GM18511 (cell line): ENCODE results near the gene MCU.
"Not testable (repeated sequence)": the region's sequence is repeated elsewhere in the genome, so short reads cannot be mapped to it uniquely, and the experiment has no call there.

ENCODE experiments used
- ATAC-seq: cut with Tn5 transposase; IDR thresholded peaks from one replicate; pipeline ENCODE4 v1.9.1; 2021; ENCODE audit warnings: mild to moderate bottlenecking, moderate library complexity; ENCODE audit not compliant: unreplicated experiment

The MCU gene, protein sequence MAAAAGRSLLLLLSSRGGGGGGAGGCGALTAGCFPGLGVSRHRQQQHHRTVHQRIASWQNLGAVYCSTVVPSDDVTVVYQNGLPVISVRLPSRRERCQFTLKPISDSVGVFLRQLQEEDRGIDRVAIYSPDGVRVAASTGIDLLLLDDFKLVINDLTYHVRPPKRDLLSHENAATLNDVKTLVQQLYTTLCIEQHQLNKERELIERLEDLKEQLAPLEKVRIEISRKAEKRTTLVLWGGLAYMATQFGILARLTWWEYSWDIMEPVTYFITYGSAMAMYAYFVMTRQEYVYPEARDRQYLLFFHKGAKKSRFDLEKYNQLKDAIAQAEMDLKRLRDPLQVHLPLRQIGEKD

DNA sequence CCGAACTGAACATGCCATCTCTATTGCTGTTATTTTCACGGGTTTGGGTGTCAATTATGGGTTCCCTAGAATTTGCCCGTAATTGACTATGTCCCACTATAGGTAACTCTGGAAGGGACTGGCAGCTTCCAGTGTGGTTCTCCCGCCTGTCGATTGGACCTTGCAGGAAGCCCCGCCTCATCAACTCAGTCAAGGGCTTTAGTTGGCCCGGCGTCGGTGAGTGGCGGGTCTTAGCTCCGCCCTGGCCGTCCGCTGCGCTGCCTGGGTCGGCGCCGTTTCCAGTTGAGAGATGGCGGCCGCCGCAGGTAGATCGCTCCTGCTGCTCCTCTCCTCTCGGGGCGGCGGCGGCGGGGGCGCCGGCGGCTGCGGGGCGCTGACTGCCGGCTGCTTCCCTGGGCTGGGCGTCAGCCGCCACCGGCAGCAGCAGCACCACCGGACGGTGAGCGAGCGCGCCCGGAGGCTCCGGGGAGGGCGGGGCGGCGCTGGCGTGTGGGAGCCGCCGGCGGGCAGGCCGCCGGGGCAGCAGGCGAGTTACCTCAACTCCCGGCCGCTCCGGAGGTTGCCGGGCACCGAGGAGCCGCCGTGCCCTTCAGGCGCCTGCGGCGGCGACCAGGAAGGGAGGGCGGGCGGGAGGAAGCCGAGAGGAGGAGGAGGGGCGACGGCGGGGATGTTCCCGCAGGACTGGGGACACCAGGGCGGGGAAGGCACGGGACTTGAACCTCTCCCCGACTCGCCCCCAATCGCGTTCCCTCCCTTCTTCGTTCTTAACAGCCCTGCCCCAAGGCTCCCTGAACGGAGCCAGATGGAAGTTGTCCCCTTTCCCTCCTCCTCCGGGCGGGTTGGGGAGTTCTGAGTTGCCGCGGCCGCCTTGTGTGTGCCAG, at the start of gene MCU:
MCU (plus strand) TSS at position 281 of the 881 bp plus-strand sequence; CDS start at position 290, 9 bp downstream.
- peak; percentile 95 for ATAC-seq

DNA sequence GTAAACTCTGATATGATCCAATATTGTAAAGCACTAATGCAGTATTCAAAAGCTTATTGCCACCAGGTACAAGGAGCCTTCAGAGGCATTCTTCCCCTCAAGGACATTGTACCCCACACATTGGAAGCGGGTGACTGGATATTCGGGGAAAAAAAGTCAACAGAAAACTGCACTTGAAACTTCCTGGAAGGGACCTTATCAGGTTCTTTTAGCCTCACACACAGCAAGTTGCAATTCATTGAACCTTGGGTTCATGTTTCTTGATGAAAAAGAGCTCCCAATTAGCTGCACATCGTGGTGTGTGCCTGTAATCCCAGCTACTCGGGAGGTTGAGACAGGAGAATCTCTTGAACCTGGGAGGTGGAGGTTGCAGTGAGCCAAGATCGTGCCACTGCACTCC, 49.6 kb upstream of the MCU start:
- no peak for ATAC-seq

DNA sequence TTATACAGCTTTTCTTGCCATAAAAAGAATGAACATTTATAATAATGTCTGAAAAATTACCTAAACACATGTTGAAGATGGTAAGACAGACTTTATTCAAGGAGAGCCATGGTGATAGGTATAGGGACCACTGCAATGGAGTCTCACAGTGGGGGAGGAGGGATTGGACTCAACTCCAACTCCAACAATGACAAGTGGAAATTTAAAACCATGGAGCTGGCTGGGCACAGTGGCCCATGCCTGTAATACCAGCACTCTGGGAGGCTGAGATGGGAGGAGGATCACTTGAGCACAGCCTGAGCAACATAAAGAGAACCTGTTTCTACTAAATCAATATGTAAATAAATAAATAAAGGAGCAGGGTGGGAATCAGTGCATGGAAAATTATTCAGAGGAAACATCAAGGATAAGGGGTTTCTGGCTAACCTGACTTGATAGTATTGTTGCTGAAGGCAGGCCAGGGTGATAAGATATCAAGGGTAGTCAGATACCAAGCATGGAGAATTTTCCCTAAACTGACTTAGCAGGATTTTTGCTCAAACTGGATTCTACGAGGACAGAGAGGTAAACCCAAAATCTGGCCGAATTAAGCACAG, 46.6 kb upstream of the MCU start:
- no peak for ATAC-seq

DNA sequence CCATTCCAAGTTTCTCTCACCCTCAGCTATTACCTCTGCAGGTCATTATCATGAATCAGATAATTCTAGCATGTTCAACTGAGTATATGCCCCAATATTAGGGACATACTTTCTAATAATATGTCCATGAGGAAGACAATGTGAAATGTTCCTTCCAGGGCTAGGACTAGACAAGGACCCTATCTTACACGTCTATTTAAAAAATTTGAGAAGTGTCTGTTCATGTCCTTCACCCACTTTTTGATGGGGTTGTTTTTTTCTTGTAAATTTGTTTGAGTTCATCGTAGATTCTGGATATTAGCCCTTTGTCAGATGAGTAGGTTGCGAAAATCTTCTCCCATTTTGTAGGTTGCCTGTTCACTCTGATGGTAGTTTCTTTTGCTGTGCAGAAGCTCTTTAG, 45.0 kb upstream of the MCU start:
- ATAC-seq: not testable (repeated sequence)

DNA sequence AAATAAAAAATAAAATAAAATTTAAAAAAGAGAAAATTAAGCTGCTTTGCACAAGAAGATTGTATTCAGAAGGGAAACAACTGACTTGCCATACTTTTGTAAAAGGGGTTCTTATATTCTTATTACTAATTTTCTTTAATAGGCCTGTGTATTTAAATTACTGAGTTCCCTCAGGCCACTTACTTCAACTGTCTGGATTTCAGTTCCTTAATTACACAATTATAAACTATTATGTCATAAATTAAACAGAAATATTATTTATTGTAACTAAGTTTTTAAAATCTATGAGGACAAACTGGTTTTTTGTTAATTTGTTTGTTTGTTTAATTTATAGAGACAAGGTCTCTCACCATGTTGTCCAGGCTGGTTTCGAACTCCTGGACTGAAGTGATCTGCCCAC, 43.6 kb upstream of the MCU start:
- ATAC-seq: no peak

DNA sequence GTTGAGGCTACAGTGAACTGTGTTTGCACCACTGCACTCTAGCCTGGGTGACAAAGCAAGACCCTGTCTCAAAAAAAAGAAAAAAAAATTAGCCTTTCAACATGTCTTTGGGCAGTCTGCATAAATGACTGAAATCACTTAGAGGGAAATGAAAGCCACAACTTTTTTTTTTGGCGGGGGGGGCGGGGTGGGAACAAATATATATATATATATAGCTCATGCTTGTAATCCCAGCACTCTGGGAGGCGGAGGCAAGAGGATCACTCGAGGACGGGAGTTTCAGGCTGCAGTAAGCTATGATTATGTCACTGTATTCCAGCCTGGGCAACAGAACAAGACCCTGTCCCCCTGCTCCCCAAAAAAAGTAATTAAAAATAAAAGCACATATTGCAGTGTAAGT, 42.7 kb upstream of the MCU start:
- ATAC-seq: no peak

DNA sequence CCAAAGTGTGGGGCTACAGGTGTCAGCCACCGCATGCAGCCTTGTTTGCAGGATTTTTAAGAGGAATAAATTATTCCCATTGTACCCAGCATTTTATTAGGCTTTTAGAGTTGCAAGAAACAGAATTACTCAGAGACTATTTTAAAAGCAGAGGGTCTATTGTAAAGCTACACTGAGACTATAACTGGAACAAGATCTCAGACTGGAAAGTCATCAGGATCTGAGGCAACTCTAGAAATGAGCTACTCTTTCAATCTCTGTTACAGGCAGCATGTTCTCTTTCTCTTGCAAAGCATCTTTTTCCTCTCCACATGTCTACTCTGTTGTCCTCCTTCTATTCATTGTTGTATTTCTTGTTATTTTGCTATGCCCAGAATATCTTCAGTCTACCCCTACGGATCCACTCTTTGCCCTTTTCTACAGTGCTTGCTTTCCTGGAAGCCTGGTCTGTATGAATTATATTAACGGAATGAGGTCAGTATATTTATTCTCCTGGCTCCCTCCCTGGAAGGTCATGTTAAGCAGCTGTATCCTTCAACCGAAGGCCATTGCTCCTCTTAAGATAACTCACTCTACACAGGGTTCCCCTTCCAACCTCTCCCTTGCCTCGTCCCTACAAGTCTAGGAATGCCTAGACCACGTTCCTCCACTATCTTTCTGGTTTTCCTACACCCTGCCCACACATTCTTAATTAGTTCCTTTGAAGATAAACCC, 38.4 kb upstream of the MCU start:
- ATAC-seq: no peak

DNA sequence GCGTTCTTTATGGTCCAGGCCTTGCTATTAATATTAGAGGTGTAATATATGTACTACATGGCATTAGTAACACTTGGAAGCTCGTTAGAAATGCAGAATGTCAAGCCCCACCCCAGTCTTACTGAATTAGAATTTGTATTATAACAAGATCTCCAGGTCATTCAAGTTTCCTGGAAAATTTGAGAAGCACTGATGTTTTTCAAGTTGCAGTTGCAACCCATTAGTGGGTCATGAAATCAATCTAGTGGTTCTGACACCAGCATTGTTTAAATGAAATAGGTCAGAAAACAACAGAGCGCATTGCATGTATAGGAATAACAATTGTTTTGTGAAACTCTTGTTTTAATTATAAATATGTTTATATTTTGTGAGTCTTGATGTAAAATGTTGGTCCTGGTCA, 37.2 kb upstream of the MCU start:
- ATAC-seq: no peak

DNA sequence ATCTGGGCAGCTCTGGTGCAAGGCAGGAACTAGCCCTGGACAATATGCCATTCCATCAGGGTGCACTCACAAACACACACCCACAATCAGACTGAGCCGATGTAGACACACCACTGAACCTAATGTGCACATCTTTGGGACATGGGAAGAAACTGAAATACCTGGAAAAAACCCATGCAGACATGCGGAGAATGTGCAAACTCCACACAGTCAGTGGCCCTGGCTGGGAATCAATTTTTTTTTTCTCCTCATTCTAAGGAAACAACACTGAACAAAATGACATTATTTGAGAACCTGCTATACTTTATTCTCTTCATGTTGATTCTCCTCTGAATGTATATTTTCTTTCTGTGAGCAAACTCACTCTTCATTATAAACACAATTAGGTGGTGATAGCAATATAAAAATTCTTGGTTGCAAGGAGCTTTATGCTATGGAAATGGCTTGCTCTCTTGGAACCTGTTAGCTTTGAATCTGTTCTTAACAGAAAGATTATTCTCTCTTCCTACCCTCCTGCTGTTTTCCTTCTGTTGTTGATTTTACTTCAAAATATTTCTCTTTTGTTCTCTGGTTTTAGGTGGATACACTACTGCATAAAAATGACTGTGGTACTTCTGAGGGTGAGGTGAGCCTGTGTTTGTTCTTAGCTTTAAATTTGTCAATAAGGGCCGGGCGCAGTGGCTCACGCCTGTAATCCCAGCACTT, 33.1 kb upstream of the MCU start:
- ATAC-seq: no peak

DNA sequence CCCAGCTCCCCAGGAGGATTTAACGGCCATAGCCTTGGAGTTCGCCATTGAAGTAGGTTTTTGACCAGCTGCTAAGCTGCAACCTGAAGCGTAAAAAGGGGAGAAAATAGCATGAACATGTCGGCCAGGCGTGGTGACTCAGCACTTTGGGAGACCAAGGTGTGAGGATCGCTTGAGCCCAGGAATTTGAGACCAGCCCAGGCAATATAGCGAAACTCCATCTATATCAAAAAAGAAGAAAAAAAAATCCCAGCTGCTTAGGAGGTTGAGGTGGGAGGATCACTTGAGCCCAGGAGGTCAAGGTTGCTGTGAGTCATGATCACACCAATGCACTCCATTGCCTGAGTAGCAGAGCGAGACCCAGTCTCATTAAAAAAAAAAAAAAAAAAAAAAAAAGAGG, 32.2 kb upstream of the MCU start:
- ATAC-seq: no peak

DNA sequence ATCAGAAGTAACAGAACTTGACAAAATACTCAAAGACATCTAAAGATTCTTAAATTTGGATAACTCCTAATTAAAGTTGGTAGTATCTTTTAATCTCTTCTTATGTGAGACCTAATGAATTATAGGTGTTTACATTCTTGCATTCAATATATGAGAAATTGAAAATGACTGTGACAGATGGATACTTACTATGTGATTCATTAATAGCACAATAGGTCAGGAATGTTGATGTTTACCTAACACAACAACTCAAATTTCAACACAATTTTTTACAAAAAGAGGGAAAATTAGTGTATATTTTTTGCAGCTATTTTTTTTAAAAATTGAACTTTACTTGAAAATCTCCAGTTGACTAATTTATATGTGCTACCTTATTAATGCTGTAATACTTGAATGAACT, 31.7 kb upstream of the MCU start:
- no peak for ATAC-seq

DNA sequence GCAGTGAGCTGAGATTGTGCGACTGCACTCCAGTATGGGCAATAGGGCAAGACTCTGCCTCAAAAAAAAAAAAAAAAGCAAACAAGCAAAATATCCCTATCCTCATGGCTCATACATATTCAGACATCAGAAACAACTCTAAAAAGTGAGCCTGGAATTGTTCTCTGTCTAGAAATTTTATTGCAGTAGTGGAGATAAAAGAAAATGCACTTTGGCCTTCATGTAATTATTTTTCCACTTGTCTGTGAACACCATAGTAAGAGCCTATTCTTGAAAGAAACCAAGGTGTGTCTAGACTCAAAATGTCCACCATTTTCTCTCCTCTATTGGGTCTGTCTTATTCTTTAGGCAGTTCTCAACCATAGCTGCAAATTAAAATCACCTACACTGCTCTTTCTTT, 30.5 kb upstream of the MCU start:
- no peak for ATAC-seq

DNA sequence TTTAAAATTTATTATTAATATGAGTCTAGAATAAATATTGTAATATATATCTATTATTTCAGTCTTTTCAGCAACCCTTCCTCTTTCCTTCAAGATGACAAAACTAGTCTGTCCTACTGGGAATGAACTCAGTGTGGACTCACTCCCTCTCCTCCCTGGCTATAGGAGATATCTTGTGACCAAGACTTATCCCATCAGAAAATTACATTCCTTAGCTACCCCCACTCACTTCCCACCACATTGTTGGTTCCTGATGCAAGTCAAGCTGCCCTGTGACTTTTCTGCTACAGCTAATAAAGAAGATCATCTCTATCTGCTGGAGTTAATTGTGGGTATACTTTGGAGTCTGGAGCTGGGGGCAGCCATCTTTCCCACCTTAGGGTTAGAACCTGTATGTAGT, 28.0 kb upstream of the MCU start:
- ATAC-seq: no peak

DNA sequence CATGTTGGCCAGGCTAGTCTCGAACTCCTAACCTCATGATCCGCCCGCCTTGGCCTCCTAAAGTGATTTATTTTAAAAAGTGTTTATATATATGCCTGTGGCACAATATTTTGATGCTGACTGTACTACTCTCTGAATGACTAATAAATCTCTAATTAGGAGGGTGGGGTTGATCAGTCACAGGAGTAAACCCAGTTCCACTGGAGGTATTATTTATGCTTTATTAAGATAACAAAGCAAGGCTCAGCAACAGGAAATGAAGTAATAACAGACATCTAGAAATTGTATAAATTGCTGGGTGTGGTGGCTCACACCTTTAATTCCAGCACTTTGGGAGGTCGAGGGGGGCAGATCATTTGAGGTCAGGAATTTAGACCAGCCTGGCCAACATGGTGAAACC, 26.0 kb upstream of the MCU start:
- ATAC-seq: no peak

DNA sequence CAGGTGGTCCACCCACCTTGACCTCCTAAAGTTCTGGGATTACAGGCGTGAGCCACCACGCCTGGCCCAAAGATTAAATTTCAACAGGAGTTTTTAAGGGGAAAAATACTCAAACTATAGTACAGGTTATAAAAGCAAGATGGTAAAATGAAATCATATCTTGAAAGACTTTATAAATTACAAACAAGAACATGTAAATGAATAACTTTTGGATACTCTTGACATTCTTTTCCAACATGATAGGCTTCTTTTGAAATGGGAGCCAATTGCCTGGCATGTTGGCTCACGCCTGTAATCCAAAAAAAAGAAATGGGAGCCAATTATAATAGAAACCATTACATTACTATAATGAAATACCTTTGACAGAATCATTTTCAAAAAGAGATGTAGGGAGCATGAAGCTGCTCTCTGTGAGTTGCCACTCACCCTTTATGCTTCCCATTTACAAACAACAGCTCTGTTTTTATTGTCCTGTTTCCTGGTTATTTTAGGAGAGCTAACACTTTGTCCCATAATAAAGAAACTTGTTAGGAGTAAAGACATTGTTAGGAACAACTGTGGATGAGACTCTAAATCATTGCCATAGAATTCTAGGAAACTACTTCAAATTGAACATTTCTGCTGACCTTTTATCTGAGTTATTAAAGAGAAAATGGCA, 24.6 kb upstream of the MCU start:
- no peak for ATAC-seq

DNA sequence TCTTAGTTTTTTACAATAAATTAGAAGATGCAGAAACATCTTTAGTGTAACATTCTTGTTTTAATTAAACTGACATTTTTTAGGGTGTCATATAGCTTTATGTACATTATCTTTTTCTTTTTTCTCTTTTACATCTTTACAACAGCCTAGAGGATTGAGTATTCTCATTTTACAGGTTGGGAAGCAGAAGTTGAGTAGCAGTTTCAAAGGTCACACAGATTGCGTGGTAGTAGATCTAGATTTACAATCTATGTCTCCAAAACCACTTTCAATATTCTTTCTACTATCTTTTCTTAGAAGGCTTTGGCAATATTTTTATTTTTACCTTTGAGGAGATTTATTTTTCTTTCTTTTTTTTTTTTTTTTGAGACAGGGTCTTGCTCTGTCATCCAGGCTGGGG, 18.7 kb upstream of the MCU start:
- ATAC-seq: no peak

DNA sequence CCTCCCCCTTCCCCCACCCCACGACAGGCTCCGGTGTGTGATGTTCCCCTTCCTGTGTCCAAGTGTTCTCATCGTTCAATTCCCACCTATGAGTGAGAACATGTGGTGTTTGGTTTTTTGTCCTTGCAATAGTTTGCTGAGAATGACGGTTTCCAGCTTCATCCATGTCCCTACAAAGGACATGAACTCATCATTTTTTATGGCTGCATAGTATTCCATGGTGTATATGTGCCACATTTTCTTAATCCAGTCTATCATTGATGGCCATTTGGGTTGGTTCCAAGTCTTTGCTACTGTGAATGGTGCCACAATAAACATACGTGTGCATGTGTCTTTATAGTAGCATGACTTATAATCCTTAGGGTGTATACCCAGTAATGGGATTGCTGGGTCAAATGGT, 17.8 kb upstream of the MCU start:
- not testable (repeated sequence) for ATAC-seq

DNA sequence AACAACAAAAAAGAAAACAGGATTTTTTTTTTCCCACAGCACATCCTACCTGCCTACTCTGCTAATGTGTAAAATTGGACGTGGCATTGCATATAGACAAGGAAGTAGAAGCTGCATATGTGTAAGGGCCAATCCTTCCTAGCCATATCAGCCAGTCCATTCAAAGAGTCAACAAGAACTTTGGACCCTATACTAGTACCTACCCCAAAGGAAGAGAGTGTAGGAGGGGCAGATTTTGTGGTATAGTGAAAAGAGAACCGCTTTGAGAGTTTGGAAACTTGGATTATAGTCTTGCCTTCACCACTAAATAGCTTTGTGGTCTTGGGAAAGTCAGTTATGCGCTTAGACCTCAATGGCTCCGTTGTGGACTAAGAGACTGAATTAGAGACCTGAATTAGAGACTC, 12.1 kb upstream of the MCU start:
- no peak for ATAC-seq

DNA sequence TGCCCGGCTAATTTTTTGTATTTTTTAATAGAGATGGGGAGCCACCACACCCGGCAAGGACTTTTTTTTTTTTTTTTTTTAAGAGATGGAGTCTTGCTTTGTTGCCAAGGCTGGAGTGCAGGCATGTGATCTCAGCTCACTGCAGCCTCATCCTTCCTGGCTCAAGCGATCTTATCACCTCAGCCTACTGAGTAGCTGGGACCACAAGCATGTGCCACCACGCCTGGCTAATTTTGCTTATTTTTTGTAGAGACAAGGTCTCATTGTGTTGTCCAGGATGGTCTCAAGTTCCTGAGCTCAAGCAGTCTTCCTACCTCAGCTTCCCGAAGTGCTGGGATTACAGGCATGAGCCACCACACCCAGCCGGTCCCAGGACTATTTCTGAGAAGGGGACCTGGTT, 9.3 kb upstream of the MCU start:
- no peak for ATAC-seq

DNA sequence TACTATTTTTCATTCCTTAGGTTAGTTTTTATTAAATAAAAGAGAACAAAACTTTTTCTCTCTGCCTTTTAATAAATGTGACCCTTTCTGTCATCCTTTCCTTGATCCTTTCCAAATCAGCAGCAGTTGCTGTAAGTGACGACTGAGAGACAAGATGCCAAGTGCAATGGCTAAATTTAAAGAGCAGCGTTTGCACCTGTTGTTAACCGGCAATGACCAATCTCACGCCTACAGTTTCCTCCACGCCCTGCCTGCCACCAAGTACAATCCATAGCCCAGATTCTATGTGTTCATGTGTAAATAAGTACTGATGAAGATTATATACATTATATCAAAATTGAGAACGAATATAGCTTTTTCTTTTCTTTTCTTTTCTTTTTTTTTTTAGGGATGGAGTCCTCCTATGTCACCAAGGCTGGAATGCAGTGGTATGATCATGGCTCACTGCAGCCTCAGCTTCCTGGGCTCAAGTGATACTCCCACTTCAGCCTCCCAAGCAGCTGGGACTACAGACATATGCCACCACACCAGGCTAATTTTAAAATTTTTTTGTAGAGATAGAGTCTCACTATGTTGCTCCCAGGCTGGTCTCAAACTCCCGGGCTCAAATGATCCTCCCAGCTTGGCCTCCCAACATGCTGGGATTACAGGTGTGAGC, 6.5 kb upstream of the MCU start:
- no peak for ATAC-seq
